G401 (cell line): ENCODE measurements around the gene TRPM8. TPM values are rescaled to one million over a fixed set of nuclear protein-coding genes. Genes with fewer than 3 reads are reported as not detected.
A peak's percentile ranks its signal among the peaks of the same experiment; 100 is the strongest.

Source experiments
- DNase-seq: peaks from one replicate; pipeline ENCODE4 v3.0.0-alpha.2; 2015; ENCODE audit warnings: low spot score
- in situ Hi-C: cut with HindIII; loops from 2 replicates; pipeline ENCODE4 v1.10.0; 2016; ENCODE audit warnings: low sequenced_read_pairs, mixed read lengths
- total RNA-seq: library from RNA; depleted of rRNA; stranded (reverse); fragments of >200 nt; shearing (Covaris generic); gene quantifications from 2 replicates; pipeline ENCODE4 v1.2.3, GENCODE V29; 2014

The TRPM8 gene
- total RNA-seq, 1 experiment from 2014 or later: not detected

DNA sequence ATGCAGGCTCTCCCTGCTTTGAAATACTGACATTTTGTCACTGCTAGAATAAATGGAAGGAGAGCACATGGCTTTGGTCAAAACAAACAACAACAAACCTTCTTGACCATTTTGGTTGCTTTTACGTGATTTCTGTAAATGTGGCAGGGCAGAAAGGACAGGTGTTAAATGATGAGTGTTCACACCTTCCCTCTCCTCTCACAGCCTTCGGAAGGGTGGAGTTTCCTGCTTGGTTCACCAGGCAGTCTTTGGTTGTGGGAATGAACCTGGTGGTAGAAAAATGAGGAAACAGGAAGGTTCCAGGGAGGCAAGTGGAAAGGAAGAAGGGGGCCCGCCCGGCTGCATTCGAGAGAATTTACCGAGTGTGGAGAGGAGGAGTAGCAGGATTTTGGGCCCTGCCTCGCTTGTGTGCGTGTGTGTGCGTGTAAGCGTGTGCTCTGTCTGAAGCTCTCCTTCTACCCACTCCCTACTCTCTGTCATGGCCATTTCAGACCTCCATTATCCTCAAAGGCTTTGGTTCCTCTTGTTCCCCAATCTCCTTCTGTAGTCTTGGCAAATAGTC, 109.6 kb downstream of the TRPM8 start:
- in situ Hi-C loops: no loop called here
- DNase-seq: no peak

DNA sequence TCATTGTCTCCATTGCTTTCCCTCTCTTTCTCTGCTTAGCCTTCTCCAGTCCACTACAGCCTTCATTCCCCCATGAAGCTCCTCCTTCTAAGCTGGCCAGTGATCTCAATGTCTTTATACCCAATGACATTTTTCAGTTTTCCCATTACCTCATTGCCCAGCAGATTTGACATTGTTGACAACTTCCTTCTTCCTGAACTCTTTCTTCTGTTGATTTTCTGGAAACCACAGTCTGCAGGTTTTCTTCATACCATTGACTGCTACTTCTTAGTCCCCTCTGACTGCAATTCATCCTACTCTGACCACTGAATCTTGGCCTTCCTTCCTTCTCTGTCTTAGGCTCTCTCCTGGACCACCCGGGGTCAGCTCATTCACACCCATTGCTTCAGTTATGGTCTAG, 110.5 kb downstream of the TRPM8 start:
- in situ Hi-C loops: no loop called here
- no peak for DNase-seq

DNA sequence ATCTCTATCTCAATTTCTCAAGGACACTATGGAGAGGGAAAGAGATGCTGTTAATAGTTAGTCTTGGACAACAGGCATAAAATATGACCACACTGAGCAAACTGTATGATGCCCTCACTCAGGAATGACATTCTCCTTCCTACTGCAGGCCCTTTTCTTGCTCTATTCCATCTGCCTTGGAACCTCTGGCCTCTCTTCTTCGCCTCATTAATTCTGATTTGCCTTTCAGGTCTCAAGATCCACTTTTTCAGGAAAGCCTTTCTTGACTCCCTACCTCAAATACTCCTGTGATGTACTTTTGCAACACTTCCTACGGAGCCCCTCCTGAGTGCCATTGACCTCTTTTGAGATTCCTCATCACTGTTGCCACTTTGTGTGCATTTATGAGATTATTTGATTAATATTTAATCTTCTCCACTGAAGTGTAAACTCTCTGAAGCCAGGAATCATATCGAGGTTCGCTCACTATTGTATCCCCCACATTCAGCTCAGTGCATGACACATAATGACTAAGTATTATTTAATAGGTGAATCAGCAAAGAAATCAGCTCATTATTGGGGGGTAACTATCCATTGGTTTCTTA, 112.1 kb downstream of the TRPM8 start:
- in situ Hi-C loops: no loop called here
- DNase-seq: no peak

- DNase-seq: no peak
- in situ Hi-C loops: no loop called here
Measured at GRCh38 chr2:234031207-234031606, 114.0 kb downstream of the TRPM8 start.

DNA sequence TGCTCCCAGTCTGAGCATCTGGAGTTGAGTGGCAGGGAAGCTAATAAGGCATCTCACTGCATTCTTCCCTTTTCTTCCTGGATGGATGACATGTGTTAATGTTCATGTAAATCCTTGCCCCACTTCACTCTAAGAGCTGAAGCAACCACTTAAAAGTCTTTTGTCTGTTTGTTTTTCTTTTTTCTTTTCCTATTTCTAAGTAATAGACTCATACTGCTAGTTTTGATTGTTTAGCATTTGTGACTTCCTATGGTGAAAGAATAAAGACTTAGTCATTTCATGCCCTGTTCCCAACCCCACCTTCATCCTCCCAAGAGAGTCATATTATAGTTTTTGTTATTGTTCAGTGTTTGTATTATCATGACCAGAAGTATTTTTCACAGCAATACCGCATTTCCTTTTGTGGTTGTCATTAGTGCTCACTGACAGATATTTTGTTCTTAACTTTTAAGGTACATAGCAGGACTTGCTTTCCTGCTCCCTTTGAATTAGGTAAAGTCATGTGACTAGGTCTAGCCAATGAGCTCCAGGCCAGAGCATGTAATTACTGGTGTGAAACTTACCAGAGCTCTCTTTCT, 115.2 kb downstream of the TRPM8 start:
- in situ Hi-C loops: no loop called here
- no peak for DNase-seq

DNA sequence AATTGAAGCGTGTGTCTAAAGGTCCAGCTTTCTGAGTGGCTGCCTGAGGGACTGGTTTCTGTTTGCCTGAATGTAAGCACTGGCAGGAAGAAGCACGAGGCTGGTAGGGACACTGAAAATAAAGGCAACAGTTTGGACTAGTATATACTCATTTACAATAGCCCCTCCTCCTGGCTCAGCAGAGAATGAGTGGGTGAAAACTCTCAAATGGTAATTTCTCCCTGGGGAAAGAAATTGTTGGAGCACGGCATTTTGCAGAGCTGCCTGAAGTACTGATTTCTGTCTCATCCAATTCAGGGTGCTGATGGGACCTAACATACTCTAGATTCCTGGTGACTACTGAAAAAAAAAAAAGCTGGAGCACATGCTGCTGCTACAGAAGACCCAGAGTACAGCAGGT, 116.0 kb downstream of the TRPM8 start:
- in situ Hi-C loops: no loop called here
- DNase-seq: no peak

- no peak for DNase-seq
- in situ Hi-C loops: no loop called here
Measured at GRCh38 chr2:234033885-234034284, 116.7 kb downstream of the TRPM8 start.

DNA sequence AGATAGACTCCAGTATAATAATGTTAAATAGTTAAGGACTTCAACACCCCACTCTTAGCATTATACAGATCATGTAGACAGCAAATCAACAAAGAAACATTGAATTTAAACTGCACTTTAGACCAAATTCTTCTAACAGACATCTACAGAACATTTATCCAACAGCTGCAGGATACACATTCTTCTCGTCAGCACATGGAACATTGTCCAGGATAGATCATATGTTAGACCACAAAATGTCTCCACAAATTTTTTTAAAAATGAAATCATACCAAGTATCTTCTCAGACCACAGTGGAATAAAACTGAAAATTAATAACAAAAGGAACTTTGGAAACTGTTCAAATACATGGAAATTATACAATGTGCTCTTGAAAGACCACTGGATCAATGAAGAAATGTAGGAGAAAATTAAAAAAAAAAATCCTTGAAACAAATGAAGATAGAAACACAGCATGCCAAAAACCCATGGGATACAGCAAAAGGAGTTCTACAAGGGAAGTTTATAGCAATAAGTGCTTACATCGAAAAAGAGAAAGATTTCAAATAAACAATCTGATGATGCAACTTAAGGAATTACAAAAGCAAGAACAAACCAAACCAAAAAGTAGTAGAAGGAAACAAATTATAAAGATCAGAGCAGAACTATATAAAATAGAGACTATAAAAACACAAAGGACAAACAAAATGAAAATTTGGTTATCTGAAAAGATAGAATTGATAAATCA, 121.1 kb downstream of the TRPM8 start:
- in situ Hi-C loops: no loop called here

GRCh38 chr2:234044157-234044556, 127.0 kb downstream of the TRPM8 start:
- DNase-seq: no peak
- in situ Hi-C loops: no loop called here

More for the DNA sequence above, 121.1 kb downstream of the TRPM8 start:
- DNase-seq: no peak

- peak; percentile 7 for DNase-seq
- in situ Hi-C loops: no loop called here
Measured at GRCh38 chr2:234046521-234046920, 129.3 kb downstream of the TRPM8 start.

GRCh38 chr2:234047361-234047760, 130.2 kb downstream of the TRPM8 start:
- no peak for DNase-seq
- in situ Hi-C loops: no loop called here

DNA sequence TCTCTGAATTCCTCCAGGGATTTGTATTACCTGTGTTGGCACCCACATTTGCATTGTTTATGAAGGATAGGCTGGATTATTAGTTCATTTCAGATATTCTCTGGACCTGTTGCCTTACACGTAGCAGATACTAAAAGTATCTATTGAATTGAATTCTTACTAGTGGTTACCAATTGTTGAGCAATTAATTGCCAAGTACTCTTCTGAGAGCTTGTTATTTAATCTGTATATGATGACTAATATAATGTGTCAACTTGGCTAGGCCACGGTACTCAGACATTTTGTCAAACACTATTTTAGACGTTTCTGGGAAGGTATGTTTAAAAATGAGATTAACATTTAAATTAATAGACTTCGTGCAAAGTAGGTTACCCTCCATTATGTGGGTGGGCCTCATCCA, 130.9 kb downstream of the TRPM8 start:
- in situ Hi-C loops: no loop called here
- DNase-seq: no peak

DNA sequence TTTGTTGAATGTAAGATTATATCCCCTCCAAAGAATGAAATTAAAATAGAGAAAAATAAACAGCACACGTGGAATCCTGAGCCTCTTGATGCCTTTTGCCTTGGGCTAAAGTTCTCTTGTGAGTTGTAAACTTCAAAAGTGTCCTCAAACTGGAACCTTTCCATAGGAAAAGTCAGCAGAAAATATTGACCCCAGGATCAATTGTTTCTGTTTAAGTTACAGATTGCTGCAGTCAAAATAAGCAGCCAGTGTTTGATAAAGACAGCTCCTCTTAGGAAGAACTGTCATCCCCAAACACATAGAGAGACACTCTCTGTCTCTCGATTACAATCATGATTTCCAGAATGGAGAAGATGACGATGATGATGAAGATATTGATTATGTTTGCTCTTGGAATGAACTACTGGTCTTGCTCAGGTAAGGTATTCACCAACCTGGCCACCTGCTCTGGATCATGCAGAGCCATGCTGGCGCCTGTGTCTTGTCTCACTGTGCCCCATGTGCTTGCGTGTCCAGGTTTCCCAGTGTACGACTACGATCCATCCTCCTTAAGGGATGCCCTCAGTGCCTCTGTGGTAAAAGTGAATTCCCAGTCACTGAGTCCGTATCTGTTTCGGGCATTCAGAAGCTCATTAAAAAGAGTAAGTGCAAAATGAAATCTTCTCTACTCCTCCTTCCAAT, 133.4 kb downstream of the TRPM8 start, which contains the start of gene SPP2:
Gene SPP2, plus strand, starts transcription at position 248 of the 681 bp plus-strand sequence. Its CDS starts 85 bp downstream, at position 333.
- no peak for DNase-seq
- in situ Hi-C loops: no loop called here

GRCh38 chr2:234051374-234052070, 134.3 kb downstream of the TRPM8 start:
- in situ Hi-C loops: no loop called here
- no peak for DNase-seq

- in situ Hi-C loops: no loop called here
- DNase-seq: no peak
Measured at GRCh38 chr2:234058881-234059280, 141.7 kb downstream of the TRPM8 start.

DNA sequence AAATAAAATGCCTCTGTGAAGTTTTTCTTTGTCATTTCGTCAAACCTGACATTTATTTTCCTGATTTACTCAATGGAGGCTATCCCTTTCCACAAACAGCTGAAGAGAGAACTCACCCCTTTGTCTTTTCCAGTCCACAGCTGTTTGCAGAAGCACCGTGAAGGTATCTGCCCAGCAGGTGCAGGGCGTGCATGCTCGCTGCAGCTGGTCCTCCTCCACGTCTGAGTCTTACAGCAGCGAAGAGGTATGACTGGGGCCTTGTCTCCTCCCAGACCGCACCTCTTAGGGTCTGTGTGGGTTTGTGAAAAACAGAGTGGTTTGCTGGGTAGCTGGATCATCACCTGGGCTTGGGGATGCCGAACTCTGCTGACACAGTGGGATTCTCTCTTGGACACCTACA, 143.1 kb downstream of the TRPM8 start:
- in situ Hi-C loops: no loop called here
- DNase-seq: no peak

DNA sequence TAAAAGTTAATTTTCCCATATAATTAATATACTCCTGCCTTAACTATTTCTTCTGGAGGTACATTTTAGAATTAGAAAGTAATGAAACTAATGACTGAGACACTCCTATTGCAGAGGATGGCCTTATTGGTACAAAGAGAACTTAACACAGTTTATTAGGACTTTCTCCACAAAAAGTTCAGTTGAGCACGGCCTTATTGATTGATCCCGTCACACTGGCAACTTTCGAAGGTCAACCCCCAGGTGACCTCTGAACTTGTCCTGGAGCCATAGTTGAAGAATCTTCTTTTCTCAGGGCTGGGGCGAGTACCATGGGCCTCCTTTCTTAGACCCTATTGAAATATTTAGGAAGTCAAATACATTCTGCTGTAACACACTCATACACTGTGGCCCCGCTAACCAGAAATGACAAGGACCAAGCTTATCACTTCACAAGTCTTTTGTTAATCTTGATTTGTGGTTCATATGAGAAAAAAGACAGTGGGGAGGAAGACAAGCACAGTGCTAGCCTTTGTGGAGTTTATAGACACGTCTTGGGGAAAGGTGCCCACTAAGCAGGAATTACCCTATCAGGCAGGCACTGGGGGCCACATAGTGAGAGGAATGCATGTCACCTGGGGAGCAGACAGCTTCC, 144.6 kb downstream of the TRPM8 start:
- in situ Hi-C loops: no loop called here
- no peak for DNase-seq

DNA sequence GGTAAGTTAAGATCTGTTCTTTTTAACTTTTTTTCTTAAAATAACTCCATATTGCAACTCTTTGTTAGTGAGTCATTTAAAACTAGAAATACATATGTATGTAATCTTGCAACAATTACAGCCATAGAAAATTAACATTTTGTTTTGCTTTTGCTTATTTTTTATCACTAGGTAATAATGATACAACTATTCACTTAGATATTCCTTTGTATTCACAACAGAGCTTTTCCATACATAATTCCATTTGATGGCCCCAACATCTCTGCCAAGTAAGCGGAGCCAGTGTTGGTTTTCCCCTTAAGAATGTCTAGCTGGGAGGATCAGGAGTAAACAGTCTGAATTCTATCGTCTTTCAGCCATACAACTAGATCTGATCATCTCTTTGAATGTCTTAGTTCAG, 149.4 kb downstream of the TRPM8 start:
- DNase-seq: no peak
- in situ Hi-C loops: no loop called here
